Measurements from ENCODE around the gene KNDC1.

The KNDC1 gene

GRCh38 chr10:133200621-133201031 is 40.6 kb downstream of the KNDC1 start:
- no peaks in the 10 kb centered on the region for H3F3A ChIP-seq (ENCODE audit: insufficient read depth, low read length)
- H3K27me3 ChIP-seq (replicated peaks; ENCODE audit: insufficient read depth, low read length) = peaks cover 70% of the 10 kb centered on the region
- H3K27ac ChIP-seq (ENCODE audit: low read length) = no peak overlapping the region
- H3K9me3 ChIP-seq (replicated peaks; ENCODE audit: insufficient read depth, low read length) = no peaks in the 10 kb centered on the region
- no peak for TF ChIP-seq EZH2 (optimal IDR thresholded peaks at IDR 0.05; ENCODE audit: low read depth, low read length)
- TF ChIP-seq, protein P1, sequence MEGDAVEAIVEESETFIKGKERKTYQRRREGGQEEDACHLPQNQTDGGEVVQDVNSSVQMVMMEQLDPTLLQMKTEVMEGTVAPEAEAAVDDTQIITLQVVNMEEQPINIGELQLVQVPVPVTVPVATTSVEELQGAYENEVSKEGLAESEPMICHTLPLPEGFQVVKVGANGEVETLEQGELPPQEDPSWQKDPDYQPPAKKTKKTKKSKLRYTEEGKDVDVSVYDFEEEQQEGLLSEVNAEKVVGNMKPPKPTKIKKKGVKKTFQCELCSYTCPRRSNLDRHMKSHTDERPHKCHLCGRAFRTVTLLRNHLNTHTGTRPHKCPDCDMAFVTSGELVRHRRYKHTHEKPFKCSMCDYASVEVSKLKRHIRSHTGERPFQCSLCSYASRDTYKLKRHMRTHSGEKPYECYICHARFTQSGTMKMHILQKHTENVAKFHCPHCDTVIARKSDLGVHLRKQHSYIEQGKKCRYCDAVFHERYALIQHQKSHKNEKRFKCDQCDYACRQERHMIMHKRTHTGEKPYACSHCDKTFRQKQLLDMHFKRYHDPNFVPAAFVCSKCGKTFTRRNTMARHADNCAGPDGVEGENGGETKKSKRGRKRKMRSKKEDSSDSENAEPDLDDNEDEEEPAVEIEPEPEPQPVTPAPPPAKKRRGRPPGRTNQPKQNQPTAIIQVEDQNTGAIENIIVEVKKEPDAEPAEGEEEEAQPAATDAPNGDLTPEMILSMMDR (IDR thresholded peaks at IDR 0.05; ENCODE audit: low read length) = no peak
- TF ChIP-seq EZH2phosphoT487 (IDR thresholded peaks at IDR 0.05; ENCODE audit: low read length) = no peak
- no peaks in the 10 kb centered on the region for H3K4me1 ChIP-seq (ENCODE audit: low read length)
- H3K4me2 ChIP-seq (ENCODE audit: low read depth, low read length) = no peak overlapping the region
- no peak overlapping the region for H3K4me3 ChIP-seq (ENCODE audit: low read length)
- no peaks in the 10 kb centered on the region for H3K9me2 ChIP-seq (replicated peaks; ENCODE audit: insufficient read depth, low read length)
- DNase-seq = no peak
- H3K79me2 ChIP-seq (ENCODE audit: low read length) = no peaks in the 10 kb centered on the region
- no peaks in the 10 kb centered on the region for H3K36me3 ChIP-seq (replicated peaks; ENCODE audit: insufficient read depth, low read length)
- H4K20me1 ChIP-seq (ENCODE audit: insufficient read depth, low read length) = no peaks in the 10 kb centered on the region
- H2AFZ ChIP-seq (ENCODE audit: low read length) = no peak overlapping the region
- no peak overlapping the region for H3K9ac ChIP-seq (ENCODE audit: low read length)

- Histone ChIP-seq H3K27me3 (replicated peaks; ENCODE audit: insufficient read depth, low read length) (peaks cover 68% of the 10 kb centered on the region), H3K79me2 (ENCODE audit: low read length) (no peaks in the 10 kb centered on the region), H3K36me3 (replicated peaks; ENCODE audit: insufficient read depth, low read length) (no peaks in the 10 kb centered on the region), H3K4me2 (ENCODE audit: low read depth, low read length) (no peak overlapping the region), H3K4me3 (ENCODE audit: low read length) (no peak overlapping the region), H3K9ac (ENCODE audit: low read length) (no peak overlapping the region), H4K20me1 (ENCODE audit: insufficient read depth, low read length) (no peaks in the 10 kb centered on the region), H2AFZ (ENCODE audit: low read length) (no peak overlapping the region), H3K9me2 (replicated peaks; ENCODE audit: insufficient read depth, low read length) (no peaks in the 10 kb centered on the region), H3K27ac (ENCODE audit: low read length) (no peak overlapping the region), H3K9me3 (replicated peaks; ENCODE audit: insufficient read depth, low read length) (no peaks in the 10 kb centered on the region), H3F3A (ENCODE audit: insufficient read depth, low read length) (no peaks in the 10 kb centered on the region), H3K4me1 (ENCODE audit: low read length) (no peaks in the 10 kb centered on the region)
- DNase-seq = no peak
- TF ChIP-seq EZH2 (optimal IDR thresholded peaks at IDR 0.05; ENCODE audit: low read depth, low read length) = no peak
- TF ChIP-seq EZH2phosphoT487 (IDR thresholded peaks at IDR 0.05; ENCODE audit: low read length) = no peak
- TF ChIP-seq, protein P1 (IDR thresholded peaks at IDR 0.05; ENCODE audit: low read length) = no peak
These were observed 41.3 kb downstream of the KNDC1 start for GRCh38 chr10:133201151-133201947.

DNA sequence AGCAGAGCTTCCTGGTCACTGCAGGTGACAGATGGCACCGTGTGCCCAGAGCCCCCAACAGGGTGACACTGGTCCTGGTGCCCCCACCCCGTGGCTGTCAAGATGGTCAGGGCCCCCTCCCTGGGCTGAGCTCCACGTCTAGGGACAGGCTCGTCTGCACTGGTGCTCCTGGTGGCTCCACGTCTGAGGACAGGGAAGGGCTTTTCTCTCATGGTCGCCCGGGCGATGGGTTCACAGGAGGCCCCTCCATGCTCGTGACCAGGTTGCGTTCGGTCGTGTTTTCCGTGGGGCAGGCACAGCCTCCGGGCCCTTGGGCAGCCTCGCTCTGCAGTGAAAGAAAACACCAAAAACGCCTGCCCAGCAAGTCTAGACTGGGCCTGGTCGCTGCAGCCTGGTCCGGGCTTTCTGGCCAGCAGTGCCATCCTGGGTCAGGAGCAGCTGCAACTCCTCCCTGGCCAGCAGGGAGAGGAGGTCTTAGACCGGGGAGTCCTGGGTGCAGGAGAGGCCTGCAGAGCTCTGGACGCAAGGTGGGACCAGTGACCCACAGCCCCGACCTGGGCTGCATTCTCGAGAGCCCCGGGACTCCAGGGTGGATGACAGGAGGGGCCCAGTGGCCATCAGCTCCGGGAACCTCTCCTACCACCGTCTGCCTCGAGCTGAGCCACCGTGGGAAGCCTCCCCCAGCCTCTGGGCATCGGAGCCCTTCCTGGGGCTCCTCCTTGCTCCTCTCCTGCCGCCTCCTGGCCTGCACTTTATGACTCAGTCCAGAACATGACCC is 42.1 kb downstream of the KNDC1 start:
- no peak for DNase-seq
- Histone ChIP-seq H3K27me3 (replicated peaks; ENCODE audit: insufficient read depth, low read length) (peaks cover 68% of the 10 kb centered on the region), H2AFZ (ENCODE audit: low read length) (no peak overlapping the region), H3K36me3 (replicated peaks; ENCODE audit: insufficient read depth, low read length) (no peaks in the 10 kb centered on the region), H3K79me2 (ENCODE audit: low read length) (no peaks in the 10 kb centered on the region), H3F3A (ENCODE audit: insufficient read depth, low read length) (no peaks in the 10 kb centered on the region), H4K20me1 (ENCODE audit: insufficient read depth, low read length) (no peaks in the 10 kb centered on the region), H3K27ac (ENCODE audit: low read length) (no peak overlapping the region), H3K4me3 (ENCODE audit: low read length) (no peak overlapping the region), H3K9me3 (replicated peaks; ENCODE audit: insufficient read depth, low read length) (no peaks in the 10 kb centered on the region), H3K9ac (ENCODE audit: low read length) (no peak overlapping the region), H3K4me2 (ENCODE audit: low read depth, low read length) (no peak overlapping the region), H3K9me2 (replicated peaks; ENCODE audit: insufficient read depth, low read length) (no peaks in the 10 kb centered on the region), H3K4me1 (ENCODE audit: low read length) (no peaks in the 10 kb centered on the region)
- TF ChIP-seq EZH2phosphoT487 (IDR thresholded peaks at IDR 0.05; ENCODE audit: low read length) (no peak), EZH2 (optimal IDR thresholded peaks at IDR 0.05; ENCODE audit: low read depth, low read length) (no peak)
- TF ChIP-seq, protein P1 (IDR thresholded peaks at IDR 0.05; ENCODE audit: low read length) = no peak

All from MM.1S (cell line).